Esophagus squamous epithelium (tissue), 4 donors: Measurements from ENCODE around the gene MAMDC2.

Source experiments
- POLR2A ChIP-seq, 4 donors: fragments of 450-650 bp; IDR thresholded peaks; one replicate each; pipeline ENCODE4 v1.6.1; 2017; ENCODE audit warnings: antibody characterized with exemption in 4 of 4, mild to moderate bottlenecking in 4 of 4, moderate library complexity in 3 of 4
- TF ChIP-seq, protein P1 (sequence below), 6 experiments: fragments of 450-650 bp in 4 of 6; fragments of 200-600 bp in 2 of 6; sonication (generic) in 2 of 6; IDR thresholded peaks; one replicate each; pipeline ENCODE4 v1.5.1; 2016 to 2019; ENCODE audit warnings: antibody characterized with exemption in 6 of 6, mild to moderate bottlenecking in 4 of 6, moderate library complexity in 4 of 6

DNA sequence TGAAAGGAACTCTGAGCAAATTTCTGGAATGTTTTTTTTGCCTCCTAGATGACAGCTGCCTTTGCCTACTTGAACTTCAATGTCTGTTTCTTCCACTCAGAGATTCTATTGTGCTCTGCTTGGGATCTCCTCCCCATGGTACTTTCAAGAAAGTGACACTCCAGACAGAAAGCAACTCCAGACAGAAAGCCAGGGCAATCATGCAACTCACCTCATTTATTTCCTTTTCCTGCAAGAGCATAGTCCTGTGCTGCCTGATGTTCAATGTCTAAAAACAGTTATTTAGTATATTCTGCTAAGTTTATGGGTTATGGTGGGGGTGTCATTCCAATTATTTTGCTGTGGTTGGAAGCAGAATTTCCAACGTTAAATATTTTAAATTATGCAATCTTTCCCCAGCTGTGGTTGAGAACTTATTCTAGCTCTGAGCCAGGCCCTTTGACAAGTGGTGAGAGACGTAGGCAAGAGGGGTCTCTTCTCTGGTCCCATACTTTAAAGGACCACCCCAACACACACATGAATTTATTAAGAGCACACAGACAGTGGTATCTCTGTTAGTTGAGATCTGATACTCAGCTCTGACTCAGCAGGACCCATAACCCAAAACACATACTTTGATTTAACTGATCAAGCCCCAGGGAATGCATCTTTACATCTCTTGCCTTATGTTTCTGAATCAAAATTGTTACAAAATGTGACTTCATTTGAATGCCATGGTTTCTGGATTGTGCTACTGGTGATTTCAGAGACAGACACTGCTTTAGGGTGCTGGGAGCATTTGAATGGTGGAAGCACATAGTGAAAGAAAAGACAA, 39.5 kb upstream of the MAMDC2 start:
- TF ChIP-seq, protein P1, sequence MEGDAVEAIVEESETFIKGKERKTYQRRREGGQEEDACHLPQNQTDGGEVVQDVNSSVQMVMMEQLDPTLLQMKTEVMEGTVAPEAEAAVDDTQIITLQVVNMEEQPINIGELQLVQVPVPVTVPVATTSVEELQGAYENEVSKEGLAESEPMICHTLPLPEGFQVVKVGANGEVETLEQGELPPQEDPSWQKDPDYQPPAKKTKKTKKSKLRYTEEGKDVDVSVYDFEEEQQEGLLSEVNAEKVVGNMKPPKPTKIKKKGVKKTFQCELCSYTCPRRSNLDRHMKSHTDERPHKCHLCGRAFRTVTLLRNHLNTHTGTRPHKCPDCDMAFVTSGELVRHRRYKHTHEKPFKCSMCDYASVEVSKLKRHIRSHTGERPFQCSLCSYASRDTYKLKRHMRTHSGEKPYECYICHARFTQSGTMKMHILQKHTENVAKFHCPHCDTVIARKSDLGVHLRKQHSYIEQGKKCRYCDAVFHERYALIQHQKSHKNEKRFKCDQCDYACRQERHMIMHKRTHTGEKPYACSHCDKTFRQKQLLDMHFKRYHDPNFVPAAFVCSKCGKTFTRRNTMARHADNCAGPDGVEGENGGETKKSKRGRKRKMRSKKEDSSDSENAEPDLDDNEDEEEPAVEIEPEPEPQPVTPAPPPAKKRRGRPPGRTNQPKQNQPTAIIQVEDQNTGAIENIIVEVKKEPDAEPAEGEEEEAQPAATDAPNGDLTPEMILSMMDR (IDR thresholded peaks at IDR 0.05): no peak
- TF ChIP-seq POLR2A (IDR thresholded peaks at IDR 0.05): no peak
